MCF 10A (cell line): ENCODE data around the gene COL4A4. TPM values are rescaled to one million over a fixed set of nuclear protein-coding genes. Genes with fewer than 3 reads are reported as not detected.

Source experiments
- BruUV-seq: library from RNA; stranded (reverse); fragments of 400-500 nt; replicated peaks from 2 replicates; lab custom pipeline; 2021; lab: Mats Ljungman, UMichigan
- CTCF ChIA-PET: fragments of 300-600 bp; sonication (Branson Sonifier 250); formaldehyde crosslinking; extraction: SDS; loops from one replicate; lab custom pipeline; 2021; ENCODE audit warnings: antibody characterized with exemption, inconsistent platforms; lab: Yijun Ruan, JAX
- POLR2A ChIA-PET: fragments of 300-600, 350-650 bp; sonication (Branson Sonifier 250); formaldehyde crosslinking; extraction: SDS; loops from one replicate; lab custom pipeline; 2020; ENCODE audit warnings: antibody characterized with exemption, inconsistent platforms; lab: Yijun Ruan, JAX
- DNase-seq: peaks from one replicate; pipeline ENCODE4 v3.0.0-alpha.2; 2018; ENCODE audit not compliant: unreplicated experiment
- H3K27ac Mint-ChIP-seq: one replicate; pipeline ENCODE4 v1.8.0; 2022; ENCODE audit warnings: mild to moderate bottlenecking, low read depth, mixed read lengths; ENCODE audit not compliant: unreplicated experiment
- H3K27me3 Mint-ChIP-seq: one replicate; pipeline ENCODE4 v1.8.0; 2022; ENCODE audit warnings: mixed read lengths; ENCODE audit not compliant: insufficient read depth, unreplicated experiment
- H3K36me3 Mint-ChIP-seq: one replicate; pipeline ENCODE4 v1.8.0; 2022; ENCODE audit warnings: mild to moderate bottlenecking, moderate library complexity, mixed read lengths; ENCODE audit not compliant: insufficient read depth, unreplicated experiment
- H3K4me1 Mint-ChIP-seq: one replicate; pipeline ENCODE4 v1.8.0; 2022; ENCODE audit warnings: mixed read lengths; ENCODE audit not compliant: insufficient read depth, unreplicated experiment
- H3K4me3 Mint-ChIP-seq: one replicate; pipeline ENCODE4 v1.8.0; 2022; ENCODE audit warnings: mild to moderate bottlenecking, moderate library complexity, mixed read lengths; ENCODE audit not compliant: unreplicated experiment
- H3K9me3 Mint-ChIP-seq: one replicate; pipeline ENCODE4 v1.8.0; 2022; ENCODE audit warnings: mixed read lengths; ENCODE audit not compliant: unreplicated experiment
- CTCF ChIP-seq: fragments of 200-600 bp; IDR thresholded peaks from one replicate; pipeline ENCODE4 v1.8.0; 2022; ENCODE audit warnings: antibody characterized with exemption, mild to moderate bottlenecking; ENCODE audit not compliant: unreplicated experiment
- intact Hi-C: fragments of 100-400 bp; cut with micrococcal nuclease; formaldehyde crosslinking; loops from 2 replicates; pipeline ENCODE4 v1.14.1; 2022
- total RNA-seq: library from RNA; stranded (reverse); gene quantifications from 2 replicates; pipeline ENCODE4 v1.2.3, GENCODE V29; 2022

The COL4A4 gene
- total RNA-seq, 1 experiment from 2014 or later: 0.30 TPM

- Mint-ChIP-seq H3K27ac (no peak overlapping the region), H3K4me3 (no peak overlapping the region), H3K36me3 (no peaks in the 10 kb centered on the region), H3K9me3 (peaks cover 8% of the 10 kb centered on the region), H3K27me3 (no peaks in the 10 kb centered on the region), H3K4me1 (no peaks in the 10 kb centered on the region)
- TF ChIP-seq CTCF: no peak
- BruUV-seq: no TSS peak
- DNase-seq: no peak
- ChIA-PET POLR2A (interaction anchor here (0.6 kb wide), 1 partner anchor 620 kb away, joined by 3 read pairs; no protein-coding TSS in a partner anchor), CTCF (no interaction called here)
- intact Hi-C loops: no loop called here
These were observed 201.7 kb downstream of the COL4A4 start for GRCh38 chr2:226962176-226962773.

- H3K27ac Mint-ChIP-seq: no peak overlapping the region
- no TSS peak for BruUV-seq
These were observed 204.6 kb downstream of the COL4A4 start for GRCh38 chr2:226959418-226959817.

GRCh38 chr2:226956659-226957058 lies 207.3 kb downstream of the COL4A4 start:
- no TSS peak for BruUV-seq
- no peaks in the 10 kb centered on the region for H3K36me3 Mint-ChIP-seq
- H3K4me3 Mint-ChIP-seq: no peak overlapping the region
- H3K27ac Mint-ChIP-seq: no peak overlapping the region
- peaks cover 8% of the 10 kb centered on the region for H3K9me3 Mint-ChIP-seq
- TF ChIP-seq CTCF: no peak
- no peaks in the 10 kb centered on the region for H3K27me3 Mint-ChIP-seq
- CTCF ChIA-PET: no interaction called here
- DNase-seq: no peak
- POLR2A ChIA-PET: interaction anchor here (0.9 kb wide), 1 partner anchor 10 kb away, joined by 3 read pairs; no protein-coding TSS in a partner anchor
- H3K4me1 Mint-ChIP-seq: no peaks in the 10 kb centered on the region
- intact Hi-C loops: no loop called here

More at GRCh38 chr2:226959418-226959817, 204.6 kb downstream of the COL4A4 start:
- Mint-ChIP-seq H3K4me3 (no peak overlapping the region), H3K27me3 (no peaks in the 10 kb centered on the region), H3K4me1 (no peaks in the 10 kb centered on the region), H3K9me3 (peaks cover 8% of the 10 kb centered on the region), H3K36me3 (no peaks in the 10 kb centered on the region)
- intact Hi-C loops: no loop called here
- CTCF ChIA-PET: no interaction called here
- no peak for TF ChIP-seq CTCF
- DNase-seq: no peak
- POLR2A ChIA-PET: interaction anchor here (0.5 to 1.0 kb wide), 3 partner anchors 15 to 165 kb away, joined by 3 to 6 read pairs (median 5); partner anchors contain the start of gene RHBDD1

GRCh38 chr2:226953826-226954225 lies 210.2 kb downstream of the COL4A4 start:
- intact Hi-C loops: no loop called here
- peak overlapping the region; percentile 75 for H3K27ac Mint-ChIP-seq
- TF ChIP-seq CTCF: no peak
- H3K4me3 Mint-ChIP-seq: no peak overlapping the region
- ChIA-PET CTCF (no interaction called here), POLR2A (no interaction called here)
- H3K9me3 Mint-ChIP-seq: peaks cover 8% of the 10 kb centered on the region
- no TSS peak for BruUV-seq
- H3K36me3 Mint-ChIP-seq: no peaks in the 10 kb centered on the region
- H3K27me3 Mint-ChIP-seq: no peaks in the 10 kb centered on the region
- H3K4me1 Mint-ChIP-seq: no peaks in the 10 kb centered on the region
- no peak for DNase-seq
